ENCODE measurements around the gene HIVEP3.

- TF ChIP-seq CTCF (conservative IDR thresholded peaks at IDR 0.05; ENCODE audit: low read depth, low read length), result no peak
- TF ChIP-seq EZH2 (IDR thresholded peaks at IDR 0.05; ENCODE audit: borderline replicate concordance, low read depth, low read length, poor library complexity, severe bottlenecking), result no peak
Observed at GRCh38 chr1:41775956-41776585, 142.7 kb downstream of the HIVEP3 start.
